Esophagus muscularis mucosa (tissue), 4 donors: ENCODE data around the gene SREK1IP1. TPM values are rescaled to one million over a fixed set of nuclear protein-coding genes. Genes with fewer than 3 reads are reported as not detected.

Experiments
- DNase-seq: peaks from one replicate; pipeline ENCODE4 v3.0.0-alpha.2; 2017; ENCODE audit errors: extremely low spot score
- H3K27ac ChIP-seq, 4 donors: fragments of 200-600 bp; sonication (generic); replicated peaks in 1 of 4; 1 replicate in 3 of 4; 2 replicates in 1 of 4; pipeline ENCODE4 v1.5.1; 2016 to 2019; ENCODE audit warnings: mild to moderate bottlenecking in 1 of 4
- H3K27me3 ChIP-seq, 4 donors: fragments of 200-600 bp; sonication (generic); one replicate each; pipeline versions ENCODE4 v1.5.1 to v1.6.0; 2016 to 2019
- H3K36me3 ChIP-seq, 4 donors: fragments of 200-600 bp; sonication (generic); one replicate each; pipeline ENCODE4 v1.5.1; 2016 to 2019
- H3K4me1 ChIP-seq, 4 donors: fragments of 200-600 bp; sonication (generic); one replicate each; pipeline ENCODE4 v1.5.1; 2016 to 2019
- H3K4me3 ChIP-seq, 4 donors: fragments of 200-600 bp; sonication (generic); 1 replicate in 2 of 4; 2 replicates in 2 of 4; pipeline ENCODE4 v1.5.1; 2016 to 2019; ENCODE audit warnings: mild to moderate bottlenecking in 4 of 4, moderate library complexity in 1 of 4
- H3K9me3 ChIP-seq, 4 donors: fragments of 200-600 bp; sonication (generic); 1 replicate in 3 of 4; 2 replicates in 1 of 4; pipeline ENCODE4 v1.5.1; 2016 to 2019
- CTCF ChIP-seq, 3 experiments: fragments of 200-600 bp in 2 of 3; fragments of 450-650 bp in 1 of 3; sonication (generic) in 2 of 3; IDR thresholded peaks; one replicate each; pipeline ENCODE4 v1.5.1; 2017 to 2019; ENCODE audit warnings: antibody characterized with exemption in 3 of 3, mild to moderate bottlenecking in 2 of 3, moderate library complexity in 1 of 3
- EP300 ChIP-seq: sonication (generic); formaldehyde crosslinking; IDR thresholded peaks from one replicate; pipeline ENCODE4 v1.6.1; 2017; ENCODE audit warnings: antibody characterized with exemption
- POLR2A ChIP-seq: fragments of 450-650 bp; IDR thresholded peaks from one replicate; pipeline ENCODE4 v1.6.1; 2017; ENCODE audit warnings: antibody characterized with exemption, moderate library complexity, mild to moderate bottlenecking, low read depth
- POLR2AphosphoS5 ChIP-seq, 2 donors: sonication (generic); formaldehyde crosslinking; IDR thresholded peaks; one replicate each; pipeline ENCODE4 v1.6.1; 2017; ENCODE audit warnings: antibody characterized with exemption in 2 of 2
- WGBS: methylation state at CpG from one replicate; pipeline ENCODE4 v1.1.5; 2018; 5-methylcytosine and 5-hydroxymethylcytosine counted together
- intact Hi-C: fragments of 100-400 bp; cut with DNase I; formaldehyde crosslinking; loops from one replicate; pipeline ENCODE4 v1.15.1; 2023
- total RNA-seq, 4 donors: library from RNA; depleted of rRNA; stranded (reverse); fragments of >200 nt; gene quantifications; one replicate each; pipeline versions ENCODE4 v1.1.0 to v1.2.1, GENCODE V29; 2016

The SREK1IP1 gene
- total RNA-seq, 4 donors from 2014 or later: 10.7 to 17.4 (median 11.0) TPM

- under 1% methylated on average over 10 of the region's 10 CpGs for WGBS
- Histone ChIP-seq H3K4me1 (peaks cover 28 to 54% (median 46%) of the 10 kb centered on the region in 4 donors), H3K27me3 (no peaks in the 10 kb centered on the region), H3K27ac (peak overlapping the region; percentile 84 to 90 (median 88)), H3K36me3 (peaks cover 0 to 16% (median 5%) of the 10 kb centered on the region in 4 donors), H3K9me3 (no peaks in the 10 kb centered on the region), H3K4me3 (peak overlapping the region; percentile 65 to 89 (median 85))
- intact Hi-C loops: no loop called here
- DNase-seq: no peak
- TF ChIP-seq CTCF (IDR thresholded peaks at IDR 0.05) (no peak), EP300 (no peak), POLR2AphosphoS5 (IDR thresholded peaks at IDR 0.05) (no peak), POLR2A (no peak)
These were observed 533 bp downstream of the SREK1IP1 start for GRCh38 chr5:64767959-64768357.

- intact Hi-C loops: no loop called here
These were observed 1.6 kb downstream of the SREK1IP1 start for GRCh38 chr5:64766941-64767340.

GRCh38 chr5:64765804-64766504, 2.5 kb downstream of the SREK1IP1 start:
- intact Hi-C loops: no loop called here
- no peak overlapping the region for H3K4me3 ChIP-seq
- peaks cover 28 to 54% (median 43%) of the 10 kb centered on the region in 4 donors for H3K4me1 ChIP-seq
- no peaks in the 10 kb centered on the region for H3K27me3 ChIP-seq
- no peak for TF ChIP-seq CTCF (IDR thresholded peaks at IDR 0.05)
- no peak for TF ChIP-seq EP300
- TF ChIP-seq POLR2A: no peak
- no peak for TF ChIP-seq POLR2AphosphoS5 (IDR thresholded peaks at IDR 0.05)
- 100% methylated on average over 2 of the region's 2 CpGs for WGBS
- DNase-seq: no peak
- no peaks in the 10 kb centered on the region for H3K9me3 ChIP-seq
- H3K36me3 ChIP-seq: peaks cover 0 to 28% (median 6%) of the 10 kb centered on the region in 4 donors
- no peak overlapping the region for H3K27ac ChIP-seq

More at GRCh38 chr5:64766941-64767340, 1.6 kb downstream of the SREK1IP1 start:
- peaks cover 28 to 55% (median 47%) of the 10 kb centered on the region in 4 donors for H3K4me1 ChIP-seq
- TF ChIP-seq EP300: no peak
- TF ChIP-seq CTCF (IDR thresholded peaks at IDR 0.05): no peak
- TF ChIP-seq POLR2AphosphoS5 (IDR thresholded peaks at IDR 0.05): no peak
- TF ChIP-seq POLR2A: no peak
- no peaks in the 10 kb centered on the region for H3K9me3 ChIP-seq
- H3K27me3 ChIP-seq: no peaks in the 10 kb centered on the region
- no peak for DNase-seq
- no peak overlapping the region for H3K27ac ChIP-seq
- H3K36me3 ChIP-seq: peaks cover 0 to 21% (median 6%) of the 10 kb centered on the region in 4 donors
- WGBS: 84% methylated on average over 2 of the region's 2 CpGs
- peak overlapping the region; percentile 65 to 89 (median 85) for H3K4me3 ChIP-seq

GRCh38 chr5:64763948-64764503, 4.5 kb downstream of the SREK1IP1 start:
- Histone ChIP-seq H3K4me1 (peaks cover 22 to 45% (median 29%) of the 10 kb centered on the region in 4 donors), H3K36me3 (peaks cover 0 to 28% (median 6%) of the 10 kb centered on the region in 4 donors), H3K9me3 (no peaks in the 10 kb centered on the region), H3K27ac (no peak overlapping the region), H3K4me3 (no peak overlapping the region), H3K27me3 (no peaks in the 10 kb centered on the region)
- no peak for TF ChIP-seq POLR2AphosphoS5 (IDR thresholded peaks at IDR 0.05)
- TF ChIP-seq CTCF (IDR thresholded peaks at IDR 0.05): no peak
- no peak for TF ChIP-seq EP300
- no peak for TF ChIP-seq POLR2A
- 84% methylated on average over 4 of the region's 4 CpGs for WGBS
- DNase-seq: no peak
- intact Hi-C loops: no loop called here
